Right hindlimb (tissue), 1 donor: Measurements from ENCODE around the gene AK5.
"Not testable (repeated sequence)": the region's sequence is repeated elsewhere in the genome, so short reads cannot be mapped to it uniquely, and the experiment has no call there.

Experiments used
- DNase-seq: peaks from one replicate; pipeline ENCODE4 v3.0.0-alpha.2; 2018

AK5 gene

DNA sequence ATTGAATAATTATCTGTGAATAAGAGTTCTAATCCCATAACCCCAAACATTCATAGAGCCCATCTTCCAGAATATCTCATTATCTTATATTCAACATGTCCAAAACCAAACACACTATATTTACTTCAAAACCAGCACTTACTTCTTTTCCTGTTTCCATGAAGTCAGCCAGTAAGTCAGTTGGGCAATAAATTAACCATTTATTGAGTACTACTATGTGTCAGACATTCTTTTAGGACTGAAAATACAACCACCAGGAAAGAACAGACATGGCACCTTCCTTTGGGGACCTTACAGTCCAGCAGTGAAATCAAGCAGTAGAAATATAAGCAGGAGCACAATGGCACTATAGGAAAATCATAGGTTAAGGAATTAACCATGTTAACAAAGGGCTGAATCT is 8.8 kb downstream of the AK5 start:
- no peak for DNase-seq

GRCh38 chr1:77292551-77292950 is 10.7 kb downstream of the AK5 start:
- no peak for DNase-seq

DNA sequence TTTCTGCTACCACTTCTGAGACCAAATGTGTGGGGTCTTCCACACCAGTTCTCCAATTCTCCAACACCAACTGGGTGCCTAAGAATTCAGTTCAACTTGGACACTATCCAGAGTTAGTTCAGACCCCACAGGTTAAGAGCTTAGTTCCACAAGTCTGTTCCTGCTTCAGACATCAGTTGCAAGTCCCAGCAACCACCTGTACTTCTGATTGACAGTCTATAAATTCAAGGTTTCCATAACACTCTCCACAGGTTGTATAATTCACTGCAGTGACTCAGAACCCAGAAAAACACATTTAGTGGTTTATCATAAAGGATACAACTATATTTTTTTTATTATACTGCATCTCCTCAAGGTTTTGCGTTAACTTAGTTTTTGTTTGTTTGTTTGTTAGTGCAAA is 18.7 kb downstream of the AK5 start:
- no peak for DNase-seq

DNA sequence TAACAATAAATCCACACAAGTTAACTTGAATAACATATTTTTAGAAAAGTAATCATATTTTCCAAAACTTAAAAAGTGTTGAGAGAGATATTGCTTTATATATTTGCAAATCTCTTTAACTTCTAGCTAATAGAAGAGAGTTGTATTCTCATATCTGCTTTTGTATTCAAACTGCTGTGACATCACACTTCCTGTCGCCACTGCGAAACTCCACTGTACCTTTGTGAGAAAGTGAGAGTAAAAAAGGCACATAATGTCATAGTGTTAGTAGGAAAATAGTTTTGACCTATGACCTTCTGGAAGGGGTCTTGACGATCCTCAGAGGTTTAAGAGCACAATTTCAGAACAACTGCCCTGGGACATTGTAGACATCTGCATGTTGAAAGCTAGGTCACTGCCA is 21.6 kb downstream of the AK5 start:
- no peak for DNase-seq

DNA sequence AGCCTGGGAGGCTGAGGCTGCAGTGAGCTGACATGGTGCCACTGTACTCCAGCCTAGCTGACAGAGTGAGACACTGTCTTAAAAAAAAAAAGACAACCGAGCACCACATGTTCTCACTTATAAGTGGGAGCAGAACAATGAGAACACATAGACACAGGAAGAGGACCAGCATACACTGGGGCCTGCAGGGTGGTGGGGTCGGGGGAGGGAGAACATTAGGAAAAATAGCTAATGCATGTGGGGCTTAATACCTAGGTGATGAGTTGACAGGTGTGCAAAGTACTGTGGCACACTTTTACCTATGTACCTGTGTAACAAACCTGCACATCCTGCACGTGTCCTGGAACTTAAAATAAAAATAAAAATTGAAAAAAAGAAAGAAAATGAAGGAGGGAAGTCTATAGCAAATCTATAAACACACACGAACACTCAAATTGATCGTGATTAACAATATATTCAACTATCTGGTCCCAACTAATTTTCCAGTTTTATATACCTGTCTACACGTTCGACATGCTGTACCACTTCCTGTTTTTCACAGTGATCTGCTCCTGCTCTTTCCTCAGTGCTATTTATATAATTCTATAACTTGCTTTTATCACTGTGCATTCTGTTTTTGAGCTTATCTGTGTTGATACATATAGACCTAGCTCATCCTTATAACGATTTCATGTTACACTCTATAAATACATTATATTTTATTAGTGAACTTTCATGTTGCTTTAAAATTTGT is 27.2 kb downstream of the AK5 start:
- DNase-seq = no peak

DNA sequence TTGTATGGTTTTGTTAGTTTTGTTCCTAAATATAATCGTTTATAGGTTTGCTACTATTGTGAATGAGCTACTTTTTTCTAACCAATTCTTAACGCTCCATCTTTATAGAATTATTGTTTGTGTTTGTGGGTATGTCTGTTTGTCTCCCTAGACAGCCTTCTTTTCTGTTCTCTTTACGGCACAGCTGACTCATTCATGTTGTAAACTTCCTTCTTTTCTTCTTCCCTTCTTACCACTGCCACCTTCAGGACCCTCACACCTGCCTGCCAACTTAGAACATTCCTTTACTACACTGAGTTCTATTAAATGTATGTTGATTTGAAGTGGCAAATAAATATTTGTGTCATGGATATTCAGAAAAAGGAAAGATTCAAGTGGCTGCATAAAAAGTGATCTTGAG is 29.1 kb downstream of the AK5 start:
- DNase-seq = no peak

GRCh38 chr1:77312364-77312763 is 30.5 kb downstream of the AK5 start:
- not testable (repeated sequence) for DNase-seq

DNA sequence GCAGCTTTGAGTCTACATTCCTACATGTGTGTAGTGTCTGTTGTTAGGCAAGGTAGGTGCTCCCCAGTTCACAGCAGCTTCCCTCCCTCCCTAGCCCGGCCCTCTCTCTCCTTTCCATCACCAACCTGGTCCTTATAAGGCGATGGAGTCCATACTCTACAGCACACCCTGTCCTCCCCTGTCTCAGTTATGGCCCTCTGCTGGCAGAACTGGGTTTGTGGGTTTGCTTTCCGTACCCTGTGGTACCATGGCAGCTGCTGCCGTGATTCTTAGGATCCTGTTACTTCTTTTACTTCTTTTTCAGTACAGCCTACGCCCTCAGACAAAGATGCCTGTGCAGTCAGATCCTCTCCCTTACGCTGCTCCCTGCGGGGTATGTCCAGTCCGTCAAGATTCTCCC is 31.7 kb downstream of the AK5 start:
- no peak for DNase-seq

- DNase-seq = no peak
These were observed 34.2 kb downstream of the AK5 start for GRCh38 chr1:77316006-77316405.

DNA sequence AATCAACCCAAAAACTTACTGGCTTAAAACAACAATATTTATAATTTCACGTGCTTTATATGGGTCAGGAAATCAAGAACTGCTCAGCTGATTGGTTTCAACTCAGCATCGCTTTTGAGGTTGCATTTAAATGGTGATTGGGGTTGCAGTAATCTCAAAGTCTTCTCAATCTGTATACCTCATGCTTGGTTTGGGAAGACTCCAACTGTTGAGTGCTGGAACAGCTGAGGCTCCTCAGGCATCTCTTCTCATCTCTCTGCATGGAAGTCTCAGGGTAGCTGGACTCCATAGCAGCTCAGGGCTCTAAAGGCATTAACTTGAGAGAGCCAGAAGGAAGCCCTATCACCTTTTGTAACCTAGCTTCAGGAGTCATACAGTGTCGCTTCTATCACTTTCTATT is 35.1 kb downstream of the AK5 start:
- no peak for DNase-seq

DNA sequence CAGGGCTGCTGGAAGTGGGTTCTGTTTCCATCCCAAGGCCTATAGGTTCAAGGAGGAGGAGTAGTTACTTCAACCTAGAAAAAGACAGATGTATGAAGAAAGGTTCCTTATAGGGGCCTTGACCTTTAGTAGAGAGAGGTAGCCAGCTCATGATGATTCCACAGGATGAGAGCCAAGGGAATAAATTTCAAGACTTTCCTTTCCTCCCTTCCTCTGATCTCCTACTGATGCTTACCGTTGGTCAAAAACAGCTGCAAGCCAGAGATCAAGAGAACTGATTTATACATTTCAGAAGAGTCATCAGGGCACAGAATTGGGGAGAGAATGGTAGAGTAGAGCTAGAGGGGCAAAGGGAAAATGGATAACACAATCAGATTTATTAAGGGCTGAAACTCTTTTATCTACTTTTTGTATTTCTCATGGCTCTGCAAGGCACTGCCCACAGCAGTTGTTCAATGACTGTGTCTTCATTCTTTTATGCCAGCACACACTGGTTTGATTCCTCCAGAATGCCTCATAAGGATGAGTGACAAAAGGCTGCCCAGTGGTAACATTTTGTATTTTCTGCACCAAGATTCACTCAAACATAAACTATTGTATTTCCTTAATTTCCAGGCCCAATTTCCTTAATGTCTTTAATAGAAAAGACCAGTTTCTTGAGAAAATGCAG is 37.4 kb downstream of the AK5 start:
- no peak for DNase-seq

DNA sequence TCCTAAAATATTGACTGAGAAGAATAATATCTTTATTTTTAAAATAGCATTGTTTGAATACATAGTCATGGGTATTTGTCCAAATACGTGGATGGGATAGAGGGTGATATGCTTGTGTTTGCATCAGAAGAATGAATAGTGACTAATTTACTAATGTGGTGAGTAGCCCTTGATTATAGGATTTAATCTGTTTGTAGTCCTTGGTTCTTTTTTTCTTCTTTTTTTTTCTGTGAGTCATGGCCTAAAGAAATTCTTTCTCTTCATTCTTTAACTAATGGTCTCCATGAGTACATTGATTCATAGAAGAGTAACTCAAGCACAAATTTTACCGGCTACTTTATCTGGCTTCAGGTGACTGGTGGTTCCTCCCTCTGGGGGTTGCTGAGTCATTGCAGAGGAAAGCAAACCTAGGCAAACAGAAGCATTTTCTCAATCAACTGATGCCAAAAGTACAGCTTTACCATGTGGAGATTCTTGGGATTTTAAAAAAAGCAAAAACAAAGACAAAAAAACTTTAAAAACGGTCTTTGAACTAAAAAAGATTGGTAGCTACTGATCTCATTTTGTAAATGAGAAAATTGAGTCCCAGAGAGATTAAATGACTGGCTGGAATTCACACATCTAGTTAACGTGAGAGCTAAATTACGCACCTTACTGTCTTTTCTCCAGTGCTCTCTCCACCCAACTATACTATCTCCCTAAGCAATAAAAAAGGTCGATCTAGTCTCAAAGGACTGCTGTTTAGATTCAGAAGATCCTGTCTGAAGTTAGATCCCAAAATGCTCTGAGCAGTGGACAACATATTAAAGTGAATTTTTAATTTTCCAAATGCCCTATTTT is 40.5 kb downstream of the AK5 start:
- no peak for DNase-seq

- no peak for DNase-seq
These were observed 51.7 kb downstream of the AK5 start for GRCh38 chr1:77333501-77333900.

- no peak for DNase-seq
These were observed 54.9 kb downstream of the AK5 start for GRCh38 chr1:77336729-77337128.

- no peak for DNase-seq
These were observed 57.5 kb downstream of the AK5 start for GRCh38 chr1:77339326-77339725.

DNA sequence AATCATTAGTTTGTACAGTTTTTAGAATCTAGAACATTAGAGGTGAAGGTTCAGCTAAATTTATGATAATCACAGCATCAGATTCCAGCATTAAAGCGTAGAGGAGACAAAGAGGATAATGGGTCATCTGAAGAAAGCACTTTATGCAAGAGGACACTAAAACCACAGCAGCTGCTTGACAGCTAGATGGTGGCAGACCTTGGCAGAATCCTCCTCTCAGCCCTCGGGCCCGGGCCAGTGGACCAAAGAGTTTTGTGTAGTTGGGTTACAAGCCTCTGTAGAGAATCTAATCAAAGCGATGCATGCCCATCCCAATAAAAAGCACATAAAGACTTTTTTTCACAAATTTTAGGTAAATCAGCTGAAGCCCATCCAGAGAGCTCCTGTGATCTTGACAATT is 59.4 kb downstream of the AK5 start:
- DNase-seq = no peak

GRCh38 chr1:77342745-77343144 is 60.9 kb downstream of the AK5 start:
- DNase-seq = no peak

DNA sequence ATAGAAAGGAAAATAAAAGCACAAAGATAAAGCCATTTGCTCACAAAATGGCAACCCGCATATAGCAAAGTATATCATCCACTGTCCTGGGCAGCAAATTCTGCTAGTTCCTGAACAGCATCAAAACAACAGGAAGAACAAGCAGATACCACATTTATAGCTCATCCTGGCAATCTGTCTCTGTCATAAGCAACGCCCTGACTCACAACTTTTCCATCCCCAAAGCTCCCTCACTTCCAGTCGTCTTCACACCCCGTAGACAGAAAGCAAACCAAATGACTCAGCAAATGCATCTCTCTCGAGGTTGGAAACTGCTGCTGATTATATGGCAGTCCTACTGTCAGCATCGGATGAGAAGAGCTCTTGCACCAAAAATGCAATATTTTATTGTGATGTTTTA is 65.8 kb downstream of the AK5 start:
- no peak for DNase-seq

DNA sequence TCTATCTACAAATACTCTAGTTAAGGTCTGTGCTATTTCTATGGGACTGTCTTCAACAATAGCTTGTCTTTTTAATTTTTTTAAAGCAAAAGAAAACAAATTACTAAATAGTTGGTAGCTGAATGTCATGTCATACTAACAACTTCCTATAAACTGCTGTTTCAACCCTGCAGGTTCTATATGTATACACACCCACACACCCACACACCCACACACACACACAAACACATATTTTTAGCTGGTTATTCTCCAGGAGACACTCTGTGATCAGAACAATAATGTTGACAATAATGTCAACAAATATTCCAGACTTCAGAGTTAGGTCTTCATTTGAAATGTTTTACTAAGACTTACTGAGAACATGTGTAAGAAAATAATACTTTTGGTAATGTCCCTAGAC is 66.7 kb downstream of the AK5 start:
- DNase-seq = no peak

DNA sequence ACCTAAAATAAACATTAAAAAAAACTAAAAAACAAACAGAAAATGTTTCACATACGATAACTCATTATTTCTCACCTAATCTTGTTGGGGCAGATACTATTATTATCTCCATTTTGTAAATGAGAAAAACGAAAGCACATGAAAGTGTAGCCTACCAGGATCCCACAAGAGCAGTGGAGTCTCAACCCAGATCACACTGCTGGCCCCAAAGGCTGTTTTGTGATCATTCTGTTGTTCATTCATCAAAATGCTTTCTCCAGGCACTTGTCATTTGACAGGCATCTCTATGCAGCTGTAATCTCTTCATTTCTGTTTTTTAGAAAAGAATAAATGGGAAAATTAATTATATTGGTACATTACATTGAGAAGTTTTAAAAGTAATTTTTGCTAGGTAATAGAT is 67.5 kb downstream of the AK5 start:
- DNase-seq = no peak

DNA sequence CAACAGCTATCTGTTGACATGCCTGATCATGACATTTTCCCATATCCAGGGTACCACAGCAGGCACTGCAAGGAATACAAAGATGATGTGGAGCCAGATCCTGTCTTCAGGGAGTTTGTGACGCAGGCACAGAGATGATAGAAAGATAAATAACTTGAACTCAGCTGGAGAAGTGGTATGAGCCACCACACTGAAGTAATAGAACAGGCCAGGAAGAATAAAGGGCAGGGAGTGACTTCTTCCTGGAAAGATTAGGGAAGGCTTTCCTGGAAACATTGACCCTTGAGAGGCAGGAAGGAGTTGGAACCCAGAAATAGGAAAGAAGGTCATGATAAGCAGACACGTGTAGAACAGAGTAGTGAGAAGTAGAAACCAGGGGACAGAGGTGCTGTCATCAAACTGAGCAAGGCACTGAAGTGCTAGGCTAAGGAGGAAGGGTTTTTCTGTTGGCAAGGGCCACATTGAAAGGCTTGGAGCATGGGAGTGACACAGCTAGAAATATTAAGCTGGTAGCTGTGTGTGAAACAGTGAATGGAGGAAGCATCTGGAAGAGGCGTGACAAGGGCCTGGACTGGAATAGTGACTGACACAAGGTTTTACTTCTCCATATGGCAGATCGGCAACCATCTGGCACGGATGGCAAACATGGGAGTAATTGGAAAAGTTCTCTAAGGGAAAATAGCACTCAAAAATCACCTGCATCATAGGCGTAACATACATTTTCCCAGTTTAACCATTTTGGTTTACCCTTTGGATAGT is 68.4 kb downstream of the AK5 start:
- no peak for DNase-seq

- no peak for DNase-seq
These were observed 72.7 kb downstream of the AK5 start for GRCh38 chr1:77354536-77354935.

DNA sequence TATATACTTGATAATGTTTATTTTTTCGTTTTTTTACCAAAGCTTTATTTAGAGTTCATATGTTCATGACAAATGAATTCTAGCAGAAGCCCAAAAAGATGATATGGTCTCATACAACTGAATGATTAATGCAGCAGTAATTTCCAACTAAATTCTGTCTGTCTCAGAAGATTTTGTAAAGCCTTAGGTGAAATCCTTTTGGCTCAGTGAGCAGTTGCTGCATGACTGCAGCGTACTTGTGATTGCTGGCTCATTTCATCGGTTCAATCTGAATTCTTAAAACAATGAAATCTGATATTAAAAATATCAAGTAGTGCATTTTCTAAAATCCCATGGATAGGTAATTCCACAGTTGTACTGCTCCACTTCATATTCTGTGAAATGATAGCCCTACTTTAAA is 73.2 kb downstream of the AK5 start:
- DNase-seq = no peak
